Right lobe of liver (tissue), 4 donors: ENCODE data around the gene SRCAP.

Source experiments
- CTCF ChIP-seq, 4 donors: fragments of 200-600 bp in 3 of 4; fragments of 450-650 bp in 1 of 4; IDR thresholded peaks; one replicate each; pipeline versions ENCODE4 v1.5.1 to v1.8.0; 2016 to 2022; ENCODE audit warnings: antibody characterized with exemption in 4 of 4, mild to moderate bottlenecking in 2 of 4
- POLR2A ChIP-seq: fragments of 450-650 bp; IDR thresholded peaks from one replicate; pipeline ENCODE4 v1.6.1; 2017; ENCODE audit warnings: antibody characterized with exemption, mild to moderate bottlenecking
- donor health status: DM: no; HTN: no; CAD: no.
- donor health status: DM: no; HTN: no; CAD: no.
- donor health status: DM: no; HTN: yes; CAD: no.

DNA sequence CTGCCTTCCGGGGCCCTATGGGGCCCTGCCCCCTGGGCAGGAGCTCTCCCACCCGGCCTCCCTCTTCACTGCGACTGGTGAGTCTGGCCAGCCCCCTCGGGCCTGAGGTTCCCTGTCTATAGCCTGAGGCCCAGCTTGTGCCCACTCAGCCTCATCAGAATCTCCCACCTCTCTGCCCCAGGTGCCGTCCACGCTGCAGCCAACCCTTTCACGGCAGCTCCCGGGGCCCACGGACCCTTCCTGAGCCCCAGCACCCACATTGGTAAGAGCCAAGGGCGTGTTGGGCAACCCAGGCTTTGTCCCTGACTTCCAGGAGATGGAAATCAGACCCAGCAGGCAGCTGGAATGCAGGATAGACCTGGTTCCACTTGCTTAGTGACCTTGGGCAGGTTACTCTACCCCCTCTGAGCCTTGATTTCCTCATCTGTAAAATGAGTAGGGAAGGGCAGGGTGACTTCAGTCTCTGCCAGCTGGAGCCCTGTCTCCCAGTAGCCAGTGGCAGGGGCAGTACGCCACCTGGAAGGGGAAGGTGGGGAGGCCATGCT, 31.5 kb upstream of the SRCAP start:
- TF ChIP-seq POLR2A (no peak), CTCF (IDR thresholded peaks at IDR 0.05) (no peak)
